Body of pancreas (tissue), 4 donors: ENCODE results near the gene PDYN.

Experiments used
- CTCF ChIP-seq, 7 experiments: fragments of 450-650 bp in 4 of 7; fragments of 200-600 bp in 3 of 7; sonication (generic) in 3 of 7; IDR thresholded peaks; one replicate each; pipeline ENCODE4 v1.5.1; 2016 to 2019; ENCODE audit warnings: antibody characterized with exemption in 7 of 7
- POLR2A ChIP-seq, 3 donors: fragments of 450-650 bp; IDR thresholded peaks; one replicate each; pipeline ENCODE4 v1.6.1; 2016; ENCODE audit warnings: antibody characterized with exemption in 3 of 3, mild to moderate bottlenecking in 2 of 3

GRCh38 chr20:1943275-1944002 is 50.4 kb downstream of the PDYN start:
- TF ChIP-seq CTCF (IDR thresholded peaks at IDR 0.05) (no peak), POLR2A (IDR thresholded peaks at IDR 0.05) (no peak)
